PFSK-1 (cell line): Measurements from ENCODE around the gene SUPT20HL1.

ENCODE experiments used
- POLR2AphosphoS5 ChIP-seq: IDR thresholded peaks from 2 replicates; pipeline ENCODE4 v1.6.1; 2012; ENCODE audit warnings: low read depth, mild to moderate bottlenecking, control low read depth, low read length, moderate library complexity
- SIN3A ChIP-seq: IDR thresholded peaks from 2 replicates; pipeline ENCODE4 v1.6.1; 2012; ENCODE audit warnings: mild to moderate bottlenecking, low read length, moderate library complexity, borderline replicate concordance; ENCODE audit not compliant: insufficient read depth

DNA sequence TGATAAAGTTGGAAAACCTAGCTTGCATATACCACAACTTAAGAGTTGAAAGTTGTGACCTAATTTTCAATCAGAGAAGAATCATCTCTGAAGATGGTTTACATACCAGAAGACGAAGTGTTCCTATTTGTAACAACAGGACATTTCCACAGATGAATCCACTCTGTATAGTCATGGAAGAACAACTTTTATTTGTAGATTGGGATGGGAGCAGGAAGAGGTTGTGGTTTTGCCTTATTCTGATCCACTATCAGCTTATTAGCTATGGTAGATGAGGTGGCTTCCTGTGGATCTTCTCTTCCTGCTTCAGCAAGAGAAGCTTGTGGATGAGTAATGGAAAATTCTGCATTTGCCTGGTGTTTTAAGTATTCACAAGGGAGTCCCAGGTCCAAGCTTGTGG is 18.6 kb upstream of the SUPT20HL1 start:
- no peak for TF ChIP-seq SIN3A
- TF ChIP-seq POLR2AphosphoS5 = no peak
